Gastrocnemius medialis (tissue), 4 donors: ENCODE results near the gene MYRIP. TPM values are rescaled to one million over a fixed set of nuclear protein-coding genes. Genes with fewer than 3 reads are reported as not detected.

Experiments used
- ATAC-seq, 2 donors: fragments of 150-250 bp; one replicate each; pipeline ENCODE4 v1.9.1; 2016
- DNase-seq, 2 donors: peaks; one replicate each; pipeline ENCODE4 v3.0.0-alpha.2; 2019
- H3K27ac ChIP-seq, 4 donors: fragments of 200-600 bp; sonication (generic); 1 replicate in 1 of 4; 2 replicates in 3 of 4; pipeline ENCODE4 v1.5.1; 2016 to 2018; ENCODE audit warnings: mild to moderate bottlenecking in 2 of 4, moderate library complexity in 1 of 4
- H3K27me3 ChIP-seq, 3 donors: fragments of 200-600 bp; sonication (generic) in 2 of 3; 1 replicate in 1 of 3; 2 replicates in 2 of 3; pipeline versions ENCODE4 v1.5.1 to v1.6.0; 2016 to 2019; ENCODE audit warnings: mild to moderate bottlenecking in 1 of 3, moderate library complexity in 1 of 3
- H3K36me3 ChIP-seq, 2 donors: fragments of 200-600 bp; sonication (generic) in 1 of 2; one replicate each; pipeline ENCODE4 v1.5.1; 2017 to 2018
- H3K4me1 ChIP-seq, 2 donors: fragments of 200-600 bp; sonication (generic) in 1 of 2; one replicate each; pipeline ENCODE4 v1.5.1; 2016 to 2017; ENCODE audit warnings: mild to moderate bottlenecking in 2 of 2
- H3K4me3 ChIP-seq, 4 donors: fragments of 200-600 bp; sonication (generic) in 3 of 4; 1 replicate in 1 of 4; 2 replicates in 3 of 4; pipeline ENCODE4 v1.5.1; 2016 to 2019; ENCODE audit warnings: mild to moderate bottlenecking in 2 of 4
- H3K9me3 ChIP-seq, 3 donors: fragments of 200-600 bp; sonication (generic) in 2 of 3; 1 replicate in 1 of 3; 2 replicates in 2 of 3; pipeline ENCODE4 v1.5.1; 2016 to 2019
- CTCF ChIP-seq, 5 experiments: fragments of 450-650 bp in 3 of 5; fragments of 200-600 bp in 2 of 5; sonication (generic) in 2 of 5; IDR thresholded peaks in 4 of 5; conservative IDR thresholded peaks in 1 of 5; 1 replicate in 4 of 5; 2 replicates in 1 of 5; pipeline ENCODE4 v1.5.1; 2016 to 2019; ENCODE audit warnings: antibody characterized with exemption in 5 of 5, mild to moderate bottlenecking in 3 of 5, moderate library complexity in 3 of 5
- POLR2A ChIP-seq, 2 donors: fragments of 450-650 bp; IDR thresholded peaks; one replicate each; pipeline ENCODE4 v1.6.1; 2017; ENCODE audit warnings: antibody characterized with exemption in 2 of 2, mild to moderate bottlenecking in 2 of 2, moderate library complexity in 2 of 2
- in situ Hi-C, 4 donors: fragments of 200-750 bp; cut with MboI; loops; one replicate each; pipeline versions ENCODE4 v1.15.0 to v1.8.0; 2017; ENCODE audit warnings: low sequenced_read_pairs in 4 of 4
- intact Hi-C: fragments of 100-400 bp; cut with DNase I; formaldehyde crosslinking; loops from one replicate; pipeline ENCODE4 v1.15.1; 2023; ENCODE audit warnings: low total_unique reads
- total RNA-seq, 4 donors: library from RNA; depleted of rRNA; stranded (reverse); fragments of >200 nt; gene quantifications; one replicate each; pipeline versions ENCODE4 v1.1.0 to v1.2.3, GENCODE V29; 2016

Gene MYRIP
- total RNA-seq, 4 donors from 2014 or later: 0.66 to 1.9 (median 1.5) TPM

GRCh38 chr3:40208251-40208650, 398.8 kb downstream of the MYRIP start:
- ATAC-seq (no peak), DNase-seq (no peak)
- Histone ChIP-seq H3K36me3 (no peaks in the 10 kb centered on the region), H3K27ac (no peak overlapping the region), H3K9me3 (no peaks in the 10 kb centered on the region), H3K27me3 (no peaks in the 10 kb centered on the region), H3K4me1 (no peaks in the 10 kb centered on the region), H3K4me3 (no peak overlapping the region)
- in situ Hi-C loops (no loop called here), intact Hi-C loops (no loop called here)
- TF ChIP-seq CTCF (IDR thresholded peaks at IDR 0.05 in 4 of 5, conservative IDR thresholded peaks at IDR 0.05 in 1 of 5): no peak
- no peak for TF ChIP-seq POLR2A (IDR thresholded peaks at IDR 0.05)

GRCh38 chr3:40211579-40211978, 402.2 kb downstream of the MYRIP start:
- Histone ChIP-seq H3K27me3 (no peaks in the 10 kb centered on the region), H3K4me1 (no peaks in the 10 kb centered on the region), H3K4me3 (no peak overlapping the region), H3K36me3 (no peaks in the 10 kb centered on the region), H3K9me3 (no peaks in the 10 kb centered on the region), H3K27ac (no peak overlapping the region)
- DNase-seq (no peak), ATAC-seq (no peak)
- intact Hi-C loops: no loop called here
- in situ Hi-C loops: no loop called here
- TF ChIP-seq CTCF (IDR thresholded peaks at IDR 0.05 in 4 of 5, conservative IDR thresholded peaks at IDR 0.05 in 1 of 5) (no peak), POLR2A (IDR thresholded peaks at IDR 0.05) (no peak)

GRCh38 chr3:40213556-40213955, 404.1 kb downstream of the MYRIP start:
- TF ChIP-seq CTCF (IDR thresholded peaks at IDR 0.05 in 4 of 5, conservative IDR thresholded peaks at IDR 0.05 in 1 of 5) (no peak), POLR2A (IDR thresholded peaks at IDR 0.05) (no peak)
- intact Hi-C loops: no loop called here

GRCh38 chr3:40215015-40215414, 405.6 kb downstream of the MYRIP start:
- DNase-seq: no peak
- no peak overlapping the region for H3K27ac ChIP-seq
- H3K27me3 ChIP-seq: no peaks in the 10 kb centered on the region
- no peaks in the 10 kb centered on the region for H3K4me1 ChIP-seq
- H3K9me3 ChIP-seq: no peaks in the 10 kb centered on the region
- no peak for TF ChIP-seq POLR2A (IDR thresholded peaks at IDR 0.05)
- TF ChIP-seq CTCF (IDR thresholded peaks at IDR 0.05 in 4 of 5, conservative IDR thresholded peaks at IDR 0.05 in 1 of 5): no peak
- no peaks in the 10 kb centered on the region for H3K36me3 ChIP-seq
- intact Hi-C loops (no loop called here), in situ Hi-C loops (no loop called here)
- H3K4me3 ChIP-seq: no peak overlapping the region
- ATAC-seq: no peak

More at GRCh38 chr3:40213556-40213955, 404.1 kb downstream of the MYRIP start:
- Histone ChIP-seq H3K27ac (no peak overlapping the region), H3K4me3 (no peak overlapping the region), H3K27me3 (no peaks in the 10 kb centered on the region), H3K4me1 (no peaks in the 10 kb centered on the region), H3K9me3 (no peaks in the 10 kb centered on the region), H3K36me3 (no peaks in the 10 kb centered on the region)
- DNase-seq (no peak), ATAC-seq (no peak)
- in situ Hi-C loops: no loop called here

- no peaks in the 10 kb centered on the region for H3K27me3 ChIP-seq
- no peak for DNase-seq
- intact Hi-C loops (no loop called here), in situ Hi-C loops (no loop called here)
- no peaks in the 10 kb centered on the region for H3K9me3 ChIP-seq
- H3K4me1 ChIP-seq: no peaks in the 10 kb centered on the region
- no peak overlapping the region for H3K27ac ChIP-seq
- no peak for ATAC-seq
- TF ChIP-seq CTCF (IDR thresholded peaks at IDR 0.05 in 4 of 5, conservative IDR thresholded peaks at IDR 0.05 in 1 of 5) (no peak), POLR2A (IDR thresholded peaks at IDR 0.05) (no peak)
- no peak overlapping the region for H3K4me3 ChIP-seq
- H3K36me3 ChIP-seq: no peaks in the 10 kb centered on the region
Observed at GRCh38 chr3:40216471-40216870, 407.1 kb downstream of the MYRIP start.
